Measurements from ENCODE around the gene WBP11.

DNA sequence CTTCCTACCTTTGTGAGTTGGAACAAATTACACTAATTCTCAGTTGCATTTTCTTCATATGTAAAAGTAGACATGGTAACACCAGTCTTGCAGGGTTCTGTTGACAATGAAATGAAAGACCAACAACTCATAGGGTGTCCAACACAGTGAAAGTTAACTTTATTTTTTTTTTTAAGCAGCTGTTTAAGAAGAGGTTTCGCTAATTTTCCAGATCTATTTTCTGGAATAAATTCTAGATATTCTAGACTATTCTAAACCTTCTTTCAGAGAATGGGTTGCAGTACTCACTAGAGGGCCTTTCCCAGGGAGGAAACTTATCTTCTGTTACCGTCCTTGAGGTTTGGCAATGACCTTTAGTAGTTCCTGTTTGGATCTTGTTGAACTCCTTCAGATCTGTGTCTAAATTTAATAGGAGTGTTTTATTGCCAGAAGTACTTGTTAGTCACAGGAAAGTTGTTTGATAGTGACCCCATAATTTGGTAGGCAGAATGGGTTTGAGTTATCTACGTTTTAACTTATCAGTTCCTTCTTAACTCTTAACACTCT is 42.8 kb upstream of the WBP11 start:
- TF ChIP-seq POLR2A (IDR thresholded peaks at IDR 0.05) = no peak
- TF ChIP-seq, protein P1, sequence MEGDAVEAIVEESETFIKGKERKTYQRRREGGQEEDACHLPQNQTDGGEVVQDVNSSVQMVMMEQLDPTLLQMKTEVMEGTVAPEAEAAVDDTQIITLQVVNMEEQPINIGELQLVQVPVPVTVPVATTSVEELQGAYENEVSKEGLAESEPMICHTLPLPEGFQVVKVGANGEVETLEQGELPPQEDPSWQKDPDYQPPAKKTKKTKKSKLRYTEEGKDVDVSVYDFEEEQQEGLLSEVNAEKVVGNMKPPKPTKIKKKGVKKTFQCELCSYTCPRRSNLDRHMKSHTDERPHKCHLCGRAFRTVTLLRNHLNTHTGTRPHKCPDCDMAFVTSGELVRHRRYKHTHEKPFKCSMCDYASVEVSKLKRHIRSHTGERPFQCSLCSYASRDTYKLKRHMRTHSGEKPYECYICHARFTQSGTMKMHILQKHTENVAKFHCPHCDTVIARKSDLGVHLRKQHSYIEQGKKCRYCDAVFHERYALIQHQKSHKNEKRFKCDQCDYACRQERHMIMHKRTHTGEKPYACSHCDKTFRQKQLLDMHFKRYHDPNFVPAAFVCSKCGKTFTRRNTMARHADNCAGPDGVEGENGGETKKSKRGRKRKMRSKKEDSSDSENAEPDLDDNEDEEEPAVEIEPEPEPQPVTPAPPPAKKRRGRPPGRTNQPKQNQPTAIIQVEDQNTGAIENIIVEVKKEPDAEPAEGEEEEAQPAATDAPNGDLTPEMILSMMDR (IDR thresholded peaks at IDR 0.05) = no peak

Data from uterus (tissue), 2 donors.